GM12874 (cell line): ENCODE data around the gene SSTR3.

Source experiments
- TF ChIP-seq, protein P1 (sequence below): IDR thresholded peaks from 2 replicates; pipeline ENCODE4 v1.5.1; 2011; ENCODE audit warnings: low read depth, mild to moderate bottlenecking, control low read depth, low read length, moderate library complexity; ENCODE audit not compliant: insufficient read depth

The SSTR3 gene

DNA sequence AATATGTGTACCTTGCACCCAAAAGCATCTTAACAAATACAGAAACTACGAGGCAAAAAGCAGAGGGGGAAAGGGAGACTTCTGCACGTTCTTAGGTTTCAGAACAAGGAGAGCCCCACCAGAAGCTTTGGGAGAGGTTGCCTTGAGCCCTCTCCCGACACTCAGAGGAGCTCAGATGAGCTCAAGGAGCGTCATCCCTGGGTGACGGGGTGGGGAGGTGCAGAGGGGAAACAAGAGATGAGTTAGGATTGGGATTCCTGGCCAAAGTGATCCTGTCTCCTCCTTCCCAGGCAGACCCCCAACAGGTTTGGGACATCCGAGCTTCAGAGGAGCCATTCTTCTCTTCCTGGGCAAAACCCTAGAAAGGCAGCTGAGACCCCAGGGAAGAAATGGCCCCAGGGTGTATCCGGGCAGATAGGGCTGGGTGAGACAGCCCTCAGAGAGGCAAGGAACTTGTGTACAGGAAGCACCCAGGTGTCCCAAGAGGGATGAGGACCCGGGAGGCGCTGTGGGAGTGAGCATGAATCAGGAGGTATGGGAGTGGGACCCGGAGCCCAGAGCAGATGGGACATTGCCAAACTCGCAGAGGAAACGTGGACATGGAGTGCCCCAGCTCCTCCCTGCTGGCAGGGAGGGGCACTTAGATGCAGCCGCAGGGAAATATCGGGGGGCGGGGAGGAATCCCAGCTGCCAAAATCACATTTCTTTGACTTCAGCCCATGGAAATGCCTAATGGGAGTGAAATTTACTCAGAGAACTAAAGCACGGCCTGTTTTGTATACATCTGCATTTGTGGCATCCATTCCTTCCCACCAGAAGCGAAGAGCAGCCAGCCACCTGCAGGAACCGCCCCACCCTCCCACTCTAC is 36.6 kb downstream of the SSTR3 start:
- TF ChIP-seq, protein P1, sequence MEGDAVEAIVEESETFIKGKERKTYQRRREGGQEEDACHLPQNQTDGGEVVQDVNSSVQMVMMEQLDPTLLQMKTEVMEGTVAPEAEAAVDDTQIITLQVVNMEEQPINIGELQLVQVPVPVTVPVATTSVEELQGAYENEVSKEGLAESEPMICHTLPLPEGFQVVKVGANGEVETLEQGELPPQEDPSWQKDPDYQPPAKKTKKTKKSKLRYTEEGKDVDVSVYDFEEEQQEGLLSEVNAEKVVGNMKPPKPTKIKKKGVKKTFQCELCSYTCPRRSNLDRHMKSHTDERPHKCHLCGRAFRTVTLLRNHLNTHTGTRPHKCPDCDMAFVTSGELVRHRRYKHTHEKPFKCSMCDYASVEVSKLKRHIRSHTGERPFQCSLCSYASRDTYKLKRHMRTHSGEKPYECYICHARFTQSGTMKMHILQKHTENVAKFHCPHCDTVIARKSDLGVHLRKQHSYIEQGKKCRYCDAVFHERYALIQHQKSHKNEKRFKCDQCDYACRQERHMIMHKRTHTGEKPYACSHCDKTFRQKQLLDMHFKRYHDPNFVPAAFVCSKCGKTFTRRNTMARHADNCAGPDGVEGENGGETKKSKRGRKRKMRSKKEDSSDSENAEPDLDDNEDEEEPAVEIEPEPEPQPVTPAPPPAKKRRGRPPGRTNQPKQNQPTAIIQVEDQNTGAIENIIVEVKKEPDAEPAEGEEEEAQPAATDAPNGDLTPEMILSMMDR = no peak

DNA sequence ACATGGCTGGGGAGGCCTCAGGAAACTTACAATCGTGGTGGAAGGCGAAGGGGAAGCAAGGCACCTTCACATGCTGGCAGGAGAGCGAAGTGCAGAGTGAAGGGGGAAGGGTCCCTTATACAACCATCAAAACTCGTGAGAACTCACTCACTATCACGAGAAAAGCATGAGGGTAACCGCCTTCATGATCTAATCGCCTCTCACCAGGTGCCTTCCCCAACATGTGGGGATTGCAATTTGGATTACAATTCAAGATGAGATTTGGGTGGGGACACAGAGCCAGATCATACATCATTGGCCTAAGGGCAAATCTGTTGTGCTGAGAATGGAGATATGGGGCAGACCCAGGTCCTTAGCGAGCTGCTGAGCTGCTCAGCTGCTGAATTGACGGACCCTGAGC is 37.3 kb downstream of the SSTR3 start:
- TF ChIP-seq, protein P1 = no peak

DNA sequence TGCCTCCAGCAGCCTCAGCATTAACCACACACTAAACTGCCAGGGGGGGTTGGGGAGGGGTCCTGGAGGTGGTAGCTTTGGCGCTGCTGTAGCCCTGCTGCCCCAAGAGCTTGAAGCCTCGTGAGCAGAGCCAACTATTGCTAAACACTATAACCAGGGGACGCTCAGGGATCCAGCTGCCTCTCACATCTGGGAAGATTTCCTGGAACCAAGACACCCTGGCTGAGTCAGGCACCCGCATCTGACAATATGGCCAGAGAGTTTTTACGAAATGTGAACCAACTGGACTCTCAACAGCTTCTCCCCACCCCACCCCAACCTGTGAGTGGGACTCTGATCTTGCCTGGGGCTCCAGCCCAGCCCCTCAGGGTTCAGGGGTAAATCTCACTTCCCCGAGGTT is 38.6 kb downstream of the SSTR3 start:
- TF ChIP-seq, protein P1 = no peak

DNA sequence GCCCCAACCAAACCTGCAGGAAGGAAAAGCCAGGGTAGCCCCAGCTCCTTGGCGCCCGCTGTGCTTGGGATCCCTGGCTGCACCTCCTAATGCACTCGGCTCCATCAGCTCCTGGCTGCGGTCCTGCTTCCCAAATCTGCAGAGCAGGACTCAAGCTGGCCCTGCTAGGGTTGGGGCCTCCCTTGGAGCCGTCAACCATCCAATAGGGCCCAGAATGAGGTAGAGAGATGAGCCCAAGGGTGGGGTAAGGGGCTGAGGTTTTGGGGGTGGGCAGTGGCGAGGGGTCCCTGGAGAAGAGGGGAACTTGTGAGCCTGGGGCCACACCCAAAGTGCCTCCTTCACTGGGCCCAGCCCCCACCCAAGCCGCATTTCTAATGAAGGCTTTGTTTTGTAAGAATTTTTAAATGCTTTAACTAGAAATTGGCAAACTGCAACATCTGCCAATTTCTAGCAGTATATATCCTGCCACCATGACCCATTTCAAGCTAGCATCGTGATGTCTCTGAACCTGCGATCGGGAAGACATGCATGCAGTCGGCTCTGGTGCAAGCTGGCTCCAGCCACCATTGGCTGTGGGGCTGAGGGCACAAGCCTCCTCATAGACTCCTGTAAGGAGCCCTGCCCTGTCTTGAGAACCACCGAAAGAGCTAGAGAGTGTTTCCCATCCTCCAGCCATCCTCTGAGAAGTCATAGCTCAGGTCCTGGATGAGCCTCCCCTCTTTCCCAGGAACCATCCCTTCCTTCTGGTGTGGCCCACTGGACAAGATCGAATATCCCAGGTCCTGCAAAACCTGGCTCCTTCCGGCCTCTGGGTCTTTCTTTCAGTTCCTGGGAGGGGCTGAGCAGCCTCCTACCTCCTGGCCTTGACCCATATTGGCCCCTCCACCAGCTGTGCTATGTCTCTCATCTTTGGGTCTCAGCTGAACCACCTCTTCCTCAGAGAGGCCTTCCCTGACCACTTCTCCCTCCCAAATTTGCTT is 39.7 kb downstream of the SSTR3 start:
- TF ChIP-seq, protein P1 = no peak

DNA sequence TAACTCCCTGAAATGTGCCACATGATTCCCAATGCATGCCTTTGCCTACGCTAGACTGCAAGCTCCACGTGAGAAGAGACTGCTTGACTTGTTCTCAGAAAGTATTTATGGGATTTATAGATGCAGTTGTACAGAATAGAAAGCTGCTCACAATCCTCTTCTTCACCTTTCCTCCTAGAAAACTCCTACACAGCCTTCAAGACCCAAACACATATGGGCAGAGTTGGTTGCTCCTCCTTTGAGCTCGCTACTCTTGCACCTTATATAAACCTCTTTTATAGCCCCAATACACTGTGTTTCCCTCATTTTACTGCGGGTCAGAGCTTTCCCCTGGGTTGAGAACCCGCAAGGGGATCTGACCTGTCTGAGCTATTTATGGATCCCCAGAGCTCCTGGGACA is 40.6 kb downstream of the SSTR3 start:
- TF ChIP-seq, protein P1 = no peak

DNA sequence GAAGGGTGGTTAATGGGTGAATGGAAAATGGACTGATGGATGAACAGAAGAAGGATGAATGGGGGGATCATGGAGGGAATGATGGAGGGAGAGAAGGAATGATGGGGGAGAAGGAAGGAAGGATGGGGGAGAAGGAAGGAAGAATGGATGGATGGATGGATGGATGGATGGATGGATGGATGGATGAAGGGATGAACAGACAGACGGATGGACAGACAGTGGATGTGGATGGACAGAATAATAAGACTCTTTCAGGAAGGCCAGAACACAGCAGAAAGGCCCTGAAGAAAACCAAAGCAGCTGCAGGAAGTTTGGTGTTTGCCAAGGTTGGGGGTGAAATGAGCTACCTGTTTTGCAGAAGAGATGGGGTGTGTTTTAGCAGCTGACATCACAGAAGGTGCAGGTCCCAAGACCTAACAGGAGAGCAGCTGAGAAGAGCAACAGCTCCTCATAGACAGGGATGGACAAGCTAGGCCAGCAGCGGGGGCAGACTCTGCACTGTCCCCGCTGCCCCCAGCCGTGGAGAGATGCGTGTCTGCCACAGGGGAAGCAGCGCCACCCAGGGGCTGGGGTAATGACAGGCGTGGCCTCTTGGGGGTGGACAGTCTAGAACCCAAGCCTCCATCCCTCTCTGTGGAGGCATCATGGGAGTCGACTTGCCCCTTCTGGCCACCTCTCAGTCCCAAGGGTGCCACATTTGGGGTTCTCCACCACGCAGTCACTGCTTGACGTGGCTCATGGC is 42.2 kb downstream of the SSTR3 start:
- TF ChIP-seq, protein P1 = peak; percentile 17; the same call in 1 of the 2 replicates
